Activated CD4-positive, alpha-beta T cell treated with anti-CD3 and anti-CD28 coated beads, Interleukin-2, amount 50 U/mL, for 1 hour (primary cell): ENCODE data around the gene SLC28A1.

Experiments
- DNase-seq: peaks from one replicate; pipeline ENCODE4 v3.0.0-alpha.2; 2020

SLC28A1 gene

GRCh38 chr15:84946772-84947489 lies 62.5 kb downstream of the SLC28A1 start:
- no peak for DNase-seq

DNA sequence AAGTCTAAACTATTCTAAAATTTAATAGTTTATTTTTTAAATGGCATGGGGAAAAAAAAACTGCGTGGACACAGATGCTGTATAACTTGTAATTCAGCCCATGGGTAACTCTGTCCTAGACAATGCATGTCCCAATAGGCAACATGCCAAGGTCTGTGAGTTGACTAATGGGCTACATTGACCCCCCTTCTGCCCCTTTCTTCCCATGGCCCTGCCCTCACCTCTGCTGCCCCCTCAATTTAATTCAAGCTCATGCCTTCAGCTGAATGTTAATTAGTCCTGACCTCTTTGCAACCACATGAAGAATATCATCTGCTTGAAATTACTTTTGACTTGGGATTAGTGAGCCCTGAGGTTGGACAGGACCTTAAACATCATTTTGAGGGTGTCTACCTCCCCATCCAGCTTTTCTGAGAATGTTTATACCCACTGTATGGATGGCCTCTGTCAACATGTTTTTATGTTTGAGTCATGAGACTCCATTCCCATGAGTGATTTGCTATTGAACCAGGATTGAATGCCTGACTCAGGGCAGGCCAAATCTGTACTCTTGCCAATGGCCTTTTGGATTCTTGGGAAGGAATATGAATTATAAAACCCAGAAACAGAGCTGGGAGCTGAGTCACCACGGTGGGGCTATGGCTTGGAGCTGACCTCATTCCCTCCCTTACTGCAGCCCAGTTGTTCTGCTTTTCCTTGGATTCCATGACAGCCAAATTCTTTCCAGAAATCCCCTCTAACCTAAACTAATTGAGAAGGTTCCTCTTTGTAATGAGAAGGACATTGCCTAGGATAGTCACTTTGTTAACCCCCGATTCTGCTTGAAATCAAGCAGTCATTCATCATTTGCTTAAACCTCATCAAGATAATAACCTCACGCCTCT lies 63.7 kb downstream of the SLC28A1 start:
- DNase-seq: no peak

- DNase-seq: no peak
Measured at GRCh38 chr15:84949043-84949442, 64.6 kb downstream of the SLC28A1 start.

- DNase-seq: no peak
Measured at GRCh38 chr15:84949845-84950569, 65.5 kb downstream of the SLC28A1 start.

DNA sequence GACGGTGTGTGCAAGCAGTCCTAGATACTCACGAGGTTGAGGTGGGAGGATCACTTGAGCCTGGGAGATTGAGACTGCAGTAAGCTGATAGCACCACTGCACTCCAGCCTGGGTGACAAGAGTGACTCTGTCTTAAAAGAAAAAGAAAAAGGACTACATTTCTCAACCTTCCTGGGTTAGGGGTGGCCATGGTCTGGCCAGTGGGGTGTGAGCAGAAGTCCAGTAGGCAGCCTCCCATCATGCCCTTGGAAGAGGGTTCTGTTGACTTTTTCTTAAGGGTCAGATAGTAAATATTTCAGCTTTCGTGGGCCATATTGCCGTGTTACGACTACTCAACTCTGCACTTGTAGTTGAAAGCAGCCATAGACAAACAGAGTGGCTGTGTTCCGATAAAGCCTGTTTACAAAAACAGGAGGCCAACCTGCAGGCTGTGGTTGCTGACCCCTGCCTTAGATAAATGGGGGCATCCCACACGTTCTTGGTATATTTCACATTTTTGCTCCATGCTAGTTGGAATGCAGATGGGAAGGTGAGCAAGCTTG lies 66.2 kb downstream of the SLC28A1 start:
- no peak for DNase-seq

DNA sequence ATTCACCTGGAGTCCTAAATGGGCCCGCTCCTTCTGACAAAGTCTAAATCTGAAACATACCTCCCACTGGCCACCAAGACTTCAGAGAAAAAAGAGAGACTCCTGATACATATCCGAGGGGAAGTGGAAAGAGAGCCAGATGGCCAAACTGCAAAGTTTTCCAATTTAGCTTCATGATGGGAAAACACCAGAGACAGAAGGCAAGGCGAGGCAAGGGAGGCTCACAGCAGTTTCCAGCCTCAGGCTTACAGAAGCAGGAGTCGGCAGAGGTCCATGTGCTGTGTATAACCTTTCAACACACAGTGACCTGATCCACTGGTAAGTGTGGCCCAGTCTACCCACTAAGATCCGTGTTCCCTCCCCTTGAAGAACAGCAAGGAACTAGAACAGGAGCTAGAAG lies 67.3 kb downstream of the SLC28A1 start:
- no peak for DNase-seq

GRCh38 chr15:84953136-84953535 lies 68.7 kb downstream of the SLC28A1 start:
- DNase-seq: no peak

GRCh38 chr15:84953726-84954125 lies 69.3 kb downstream of the SLC28A1 start:
- no peak for DNase-seq

DNA sequence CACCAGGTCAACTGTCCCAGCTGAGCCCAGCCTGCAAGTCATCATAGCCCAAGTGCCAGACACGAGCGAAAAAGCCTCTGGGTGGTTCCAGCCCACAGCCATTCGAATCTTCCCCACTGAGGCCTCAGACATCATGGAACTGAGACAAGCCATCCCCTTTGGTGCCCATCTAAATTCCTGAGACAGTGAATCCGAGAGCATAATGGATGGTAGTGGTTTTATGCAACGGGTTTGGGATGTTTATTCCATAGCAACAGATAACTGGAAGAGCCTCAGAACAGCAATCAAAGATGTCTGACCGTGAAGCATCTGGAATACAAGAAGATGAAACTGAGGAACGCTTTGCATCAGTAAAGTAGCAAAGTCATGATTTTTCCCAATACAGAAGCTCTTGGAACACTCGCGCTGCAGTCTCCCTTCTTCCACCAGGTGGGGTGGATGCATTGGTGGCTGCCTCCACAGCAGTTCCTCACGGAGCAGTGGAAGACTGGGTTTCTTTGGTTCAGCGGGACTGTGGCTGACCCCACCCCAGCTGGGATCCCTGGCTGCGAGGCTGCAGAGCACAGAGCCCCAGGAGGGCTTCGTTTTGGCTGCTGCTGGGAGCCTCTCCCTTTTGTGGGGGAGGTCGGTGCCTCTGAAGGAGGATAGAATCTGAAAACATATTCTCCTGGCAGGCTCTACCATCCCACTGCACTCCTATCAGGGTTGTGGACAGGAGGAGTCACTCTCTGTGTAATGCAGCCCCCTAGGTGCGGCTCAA lies 70.8 kb downstream of the SLC28A1 start:
- peak; percentile 42 for DNase-seq

DNA sequence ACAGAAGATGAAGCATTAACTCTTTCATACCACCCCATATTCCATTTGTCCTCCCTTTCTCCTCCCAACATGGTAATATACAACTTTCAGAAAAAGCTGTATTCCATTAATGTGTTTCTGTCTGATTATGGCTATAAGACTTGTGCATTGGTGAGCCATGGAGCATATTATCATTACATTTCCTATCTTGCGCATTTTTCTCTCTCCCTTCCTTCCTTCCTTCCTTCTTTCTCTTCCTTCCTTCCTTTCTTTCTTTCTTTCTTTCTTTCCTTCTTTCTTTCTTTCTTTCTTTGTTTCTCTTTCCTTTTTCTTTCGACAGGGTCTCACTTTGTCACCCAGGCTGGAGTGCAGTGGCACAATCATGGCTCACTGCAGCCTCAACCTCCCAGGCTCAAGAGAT lies 71.7 kb downstream of the SLC28A1 start:
- DNase-seq: no peak

GRCh38 chr15:84960391-84961113 lies 76.1 kb downstream of the SLC28A1 start:
- DNase-seq: no peak

DNA sequence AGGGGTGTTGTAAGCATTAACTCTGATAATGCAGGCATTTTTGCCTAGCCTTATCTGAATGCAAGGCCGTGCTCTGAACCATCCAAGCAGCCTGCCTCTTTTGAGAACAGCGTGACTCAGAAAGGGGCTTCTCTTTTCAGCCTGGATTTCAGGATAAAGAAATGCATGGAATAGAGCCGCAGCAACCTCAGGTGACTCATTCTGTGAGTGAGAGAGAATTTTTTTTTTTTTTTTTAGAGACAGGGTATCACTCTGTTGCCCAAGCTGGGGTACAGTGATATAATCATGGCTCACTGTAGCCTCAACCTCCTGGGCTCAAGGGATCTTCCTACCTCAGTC lies 76.6 kb downstream of the SLC28A1 start:
- DNase-seq: no peak

DNA sequence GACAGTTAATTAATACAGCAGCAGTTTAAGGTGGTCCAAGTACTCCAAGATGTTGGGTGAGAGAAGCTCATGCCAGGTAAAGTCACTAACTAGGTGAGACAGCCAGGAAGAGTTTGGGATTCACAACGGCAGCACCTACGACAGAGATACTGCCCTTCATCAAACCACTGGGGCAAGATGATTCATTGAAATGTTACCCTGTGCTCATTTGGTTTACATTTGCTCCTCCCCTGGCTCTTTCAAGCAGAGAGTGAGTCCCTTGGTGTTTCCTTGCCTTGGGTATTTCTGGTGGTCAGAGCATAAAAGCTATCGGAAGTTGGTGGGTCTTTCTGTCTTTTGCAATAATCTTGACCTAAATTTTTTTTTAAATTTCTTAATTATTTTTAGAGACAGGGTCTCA lies 77.2 kb downstream of the SLC28A1 start:
- DNase-seq: no peak

DNA sequence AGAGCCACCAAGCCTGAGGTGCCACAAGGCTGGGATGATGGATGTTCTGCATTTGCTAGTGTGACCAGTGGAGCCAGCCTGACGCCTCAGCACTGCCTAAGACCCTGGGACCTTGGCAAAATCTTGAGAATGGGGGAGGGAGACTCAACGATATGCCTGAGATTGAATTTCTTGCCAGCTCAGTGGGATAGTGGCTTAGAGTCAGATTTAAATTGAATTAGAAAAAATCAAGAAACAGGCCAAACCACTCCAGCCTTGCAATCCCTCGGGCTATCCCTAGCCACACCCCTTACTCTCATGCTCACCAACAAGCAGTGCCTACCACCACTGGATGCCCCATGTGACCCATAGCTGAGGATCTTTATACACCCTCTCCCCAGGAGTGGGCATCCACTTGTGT lies 78.5 kb downstream of the SLC28A1 start:
- no peak for DNase-seq

DNA sequence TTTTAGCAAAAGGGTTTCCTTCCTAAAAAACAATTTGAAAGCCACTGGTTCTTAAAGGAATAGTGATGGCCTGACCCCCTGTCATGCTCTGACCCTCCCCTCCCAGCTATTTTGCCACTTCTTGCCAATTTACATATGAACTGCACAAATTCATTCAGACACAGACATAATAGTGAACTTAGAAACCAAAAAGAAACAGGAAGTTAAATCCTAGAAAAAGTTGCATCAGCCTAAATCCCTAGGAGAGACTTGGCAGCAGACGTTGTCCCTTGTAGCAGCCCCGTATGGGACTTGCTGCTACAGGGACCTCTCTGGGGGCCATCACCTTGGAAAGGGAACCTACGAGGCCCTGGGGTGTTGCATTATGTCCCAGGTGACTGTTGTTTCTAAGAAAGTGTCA lies 82.9 kb downstream of the SLC28A1 start:
- DNase-seq: no peak

GRCh38 chr15:84968301-84968700 lies 83.8 kb downstream of the SLC28A1 start:
- DNase-seq: no peak

GRCh38 chr15:84969257-84969656 lies 84.8 kb downstream of the SLC28A1 start:
- DNase-seq: no peak

DNA sequence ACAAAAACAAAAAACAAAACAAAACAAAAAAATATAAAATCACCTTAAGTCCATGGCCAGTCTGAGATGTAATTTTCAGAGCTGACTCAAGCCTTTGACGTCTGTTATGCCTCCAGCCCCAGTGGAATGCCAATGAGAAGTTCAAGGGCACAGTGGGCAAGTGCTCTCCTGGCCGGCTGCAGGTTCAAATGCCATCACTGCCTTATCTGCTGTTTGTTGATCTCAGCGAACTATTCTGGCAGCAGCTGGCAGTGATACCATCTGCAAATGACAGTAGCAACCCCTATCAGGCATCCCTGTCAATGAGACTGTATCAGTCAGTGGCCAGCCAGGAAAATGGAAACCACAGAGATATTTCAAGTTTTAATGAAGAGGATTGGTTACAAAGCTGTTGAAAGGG lies 86.4 kb downstream of the SLC28A1 start:
- DNase-seq: no peak

GRCh38 chr15:84973492-84974460 lies 89.3 kb downstream of the SLC28A1 start:
- DNase-seq: no peak

GRCh38 chr15:84975871-84976351 lies 91.4 kb downstream of the SLC28A1 start:
- no peak for DNase-seq
